HG03565 (cell line): ENCODE measurements around the gene CT47C1.

Source experiments
- ATAC-seq: cut with Tn5 transposase; IDR thresholded peaks from one replicate; pipeline ENCODE4 v1.9.1; 2021; ENCODE audit warnings: mild to moderate bottlenecking, moderate library complexity; ENCODE audit not compliant: unreplicated experiment

The CT47C1 gene

GRCh38 chrX:119073200-119073905 lies 560 bp downstream of the CT47C1 start:
- no peak for ATAC-seq

DNA sequence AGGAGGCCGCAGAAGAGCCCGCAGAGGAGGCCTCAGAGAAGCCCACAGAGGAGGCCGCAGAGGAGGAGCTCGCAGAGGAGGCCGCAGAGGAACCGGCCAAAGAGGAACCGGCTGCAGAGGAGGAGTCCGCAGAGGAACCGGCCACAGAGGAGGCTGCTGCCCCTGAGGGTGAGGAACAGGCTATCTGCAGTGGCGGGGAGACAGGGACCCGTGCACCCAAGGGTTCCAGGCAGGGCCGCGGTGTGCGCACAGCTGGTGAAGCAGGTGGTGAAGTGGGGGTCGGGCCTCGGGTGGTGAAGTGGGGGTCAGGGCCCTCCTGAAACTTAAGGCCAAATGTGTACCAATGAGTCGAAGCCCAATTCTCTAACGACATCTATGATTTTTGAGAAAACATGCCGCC lies 1.1 kb downstream of the CT47C1 start:
- no peak for ATAC-seq

DNA sequence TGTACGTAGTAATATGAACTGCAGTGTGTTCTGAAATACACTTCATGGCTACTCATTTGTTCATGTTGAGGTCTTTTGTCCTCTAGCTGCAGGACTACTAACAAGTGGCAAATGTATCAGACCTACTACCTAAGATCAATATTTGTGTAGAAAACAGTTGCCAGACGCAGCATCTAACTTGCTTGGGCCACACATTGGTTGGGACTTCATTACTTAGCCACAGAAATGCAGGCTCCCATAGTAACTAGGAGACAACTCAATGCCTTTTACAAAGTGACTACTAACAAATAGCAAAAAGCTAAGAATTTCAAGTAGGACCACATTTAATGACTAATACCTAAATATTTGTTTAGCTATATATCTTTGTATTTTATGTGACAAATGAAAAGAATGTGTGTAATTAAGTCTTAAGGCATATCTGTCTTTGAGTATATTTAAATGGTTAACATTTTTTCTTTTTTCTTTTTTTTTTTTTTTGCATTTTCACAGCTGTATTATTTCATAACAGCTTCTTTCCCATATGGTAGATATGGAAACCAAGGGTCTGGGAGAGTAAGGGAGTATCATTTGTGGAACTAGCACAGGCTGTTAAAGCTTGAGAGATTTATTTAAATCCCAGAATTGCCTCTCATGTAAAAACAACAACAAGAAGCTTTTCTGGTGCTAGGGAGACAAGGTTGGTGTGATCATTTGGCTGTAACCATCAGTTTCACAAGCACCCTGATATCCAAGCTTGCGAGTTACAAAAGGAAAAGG lies 2.7 kb downstream of the CT47C1 start:
- no peak for ATAC-seq

DNA sequence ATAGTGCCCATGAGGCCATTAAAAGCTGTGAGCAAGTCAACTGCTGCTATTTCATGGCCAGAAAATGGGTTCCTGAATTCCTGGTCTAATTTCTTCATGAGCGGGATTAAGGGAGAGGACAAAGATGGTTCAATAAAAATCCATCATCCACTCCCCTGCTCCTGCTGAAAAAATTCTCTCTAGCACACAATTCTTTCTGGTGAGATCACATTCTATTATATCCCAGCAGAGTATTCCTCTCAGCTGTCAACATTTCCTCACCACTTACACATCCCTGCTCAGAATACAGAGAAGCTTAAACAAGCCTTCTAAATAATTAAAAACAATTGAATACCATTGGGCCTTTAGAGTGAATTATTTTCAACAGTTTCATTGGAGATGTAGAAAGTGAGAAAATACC lies 9.5 kb downstream of the CT47C1 start:
- no peak for ATAC-seq

DNA sequence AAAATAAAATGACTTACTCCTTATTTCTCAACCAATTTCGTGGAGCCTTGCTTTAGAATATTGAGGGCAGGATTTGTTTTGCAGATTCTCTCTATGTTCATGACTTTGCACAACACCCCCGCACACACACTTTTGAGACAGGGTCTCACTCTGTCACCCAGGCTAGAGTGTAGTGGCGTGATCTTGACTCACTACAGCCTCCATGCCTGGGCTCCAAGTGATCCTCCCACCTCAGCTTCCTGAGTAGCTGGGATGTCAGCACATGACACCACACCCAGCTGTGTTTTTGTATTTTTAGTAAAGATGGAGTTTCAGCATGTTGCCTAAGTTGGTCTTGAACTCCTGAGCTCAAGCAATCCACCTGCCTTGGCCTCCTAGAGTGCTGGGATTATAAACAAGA lies 12.0 kb downstream of the CT47C1 start:
- ATAC-seq, result no peak

- no peak for ATAC-seq
These were observed 14.3 kb downstream of the CT47C1 start for GRCh38 chrX:119087121-119087520.

DNA sequence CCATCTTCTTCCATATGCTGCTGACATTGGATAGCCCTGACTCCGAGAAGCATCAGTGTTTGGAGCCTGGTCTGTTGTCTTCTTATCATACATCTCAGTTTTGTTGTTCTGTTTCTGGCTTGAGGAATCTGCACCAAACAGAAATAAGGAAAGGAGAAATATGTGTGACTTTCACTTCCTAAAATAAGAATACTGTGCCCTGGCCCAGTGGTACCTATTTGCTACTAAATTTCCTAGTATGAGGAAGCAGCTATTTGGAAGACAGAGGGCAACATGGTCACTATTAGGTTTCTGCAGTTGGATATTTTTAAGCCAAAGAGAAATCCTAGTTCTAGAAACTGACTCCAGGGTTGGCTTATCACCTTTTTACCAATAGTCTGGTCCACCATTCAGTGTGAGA lies 16.8 kb downstream of the CT47C1 start:
- ATAC-seq, result no peak

DNA sequence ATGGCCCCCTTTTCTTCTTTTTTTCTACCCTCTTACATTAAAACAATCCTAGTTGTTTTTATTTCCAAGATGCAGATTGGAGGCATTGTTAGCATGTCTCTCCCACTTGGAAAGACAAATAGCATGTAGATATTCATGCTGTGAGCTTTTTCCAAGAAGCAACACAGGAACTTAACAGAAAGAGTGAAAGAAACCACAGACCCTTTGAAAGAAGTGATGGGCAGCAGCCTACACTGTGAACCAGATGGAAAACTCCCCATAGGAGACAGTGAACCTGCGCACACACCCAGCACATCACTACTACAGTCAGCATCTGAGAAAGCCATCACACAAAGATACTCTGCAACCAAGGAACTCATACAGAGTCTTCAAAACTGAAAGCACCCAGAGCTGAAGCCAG lies 17.8 kb downstream of the CT47C1 start:
- no peak for ATAC-seq

DNA sequence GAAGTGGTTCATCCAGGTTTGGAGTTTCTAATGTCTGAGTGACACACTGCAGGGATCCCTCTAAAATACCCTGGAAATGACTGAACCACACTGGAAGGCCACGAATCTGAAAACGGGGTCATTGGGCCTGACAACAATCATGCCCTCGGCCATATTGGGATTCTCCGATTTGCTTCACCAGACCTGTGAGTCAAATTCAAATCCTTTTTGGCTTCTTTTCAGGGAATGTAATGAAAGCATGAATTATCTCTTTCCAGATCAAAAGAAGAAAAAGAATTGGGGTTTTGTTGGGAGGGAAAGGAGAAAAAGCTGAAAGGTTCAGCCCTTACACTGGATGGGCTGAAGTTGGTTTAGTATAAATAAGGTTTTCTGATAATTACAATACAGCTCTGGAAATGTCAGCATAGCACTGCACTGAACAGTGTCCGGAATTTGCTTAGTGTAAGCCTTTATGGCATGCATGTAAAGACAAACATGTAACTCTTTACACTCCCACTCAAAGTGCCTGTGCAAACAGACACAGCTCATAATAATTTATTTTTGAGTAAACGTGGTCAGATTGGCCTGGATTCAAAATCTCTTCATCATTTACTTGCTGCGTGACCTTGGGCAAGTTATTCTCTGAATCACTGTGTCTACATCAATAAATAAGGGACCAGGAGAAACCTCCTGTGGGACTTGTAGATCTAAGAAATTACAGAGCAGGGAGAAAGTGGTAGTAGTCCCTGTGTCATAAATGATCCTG lies 21.4 kb downstream of the CT47C1 start:
- ATAC-seq, result no peak

DNA sequence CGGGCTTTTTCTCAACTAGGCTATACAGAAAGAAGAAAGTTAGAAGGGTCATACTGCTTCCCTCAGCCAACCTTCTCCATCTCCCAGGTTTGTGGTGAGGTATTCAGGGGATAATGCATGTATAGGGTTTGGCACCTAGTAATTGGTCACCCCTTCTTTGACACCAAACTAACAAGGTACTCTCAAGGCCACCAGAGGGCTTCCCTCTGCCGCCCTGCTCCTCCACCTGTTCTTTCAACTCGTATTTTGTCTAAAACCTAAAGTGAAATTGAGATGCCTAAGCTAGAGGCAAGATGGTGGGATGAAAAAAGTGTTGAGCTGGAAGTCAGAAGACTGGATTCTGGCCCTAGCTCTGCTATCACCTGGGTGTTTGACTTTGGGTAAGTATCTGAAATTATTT lies 22.0 kb downstream of the CT47C1 start:
- ATAC-seq, result no peak

- ATAC-seq, result no peak
These were observed 23.1 kb downstream of the CT47C1 start for GRCh38 chrX:119095936-119096335.

DNA sequence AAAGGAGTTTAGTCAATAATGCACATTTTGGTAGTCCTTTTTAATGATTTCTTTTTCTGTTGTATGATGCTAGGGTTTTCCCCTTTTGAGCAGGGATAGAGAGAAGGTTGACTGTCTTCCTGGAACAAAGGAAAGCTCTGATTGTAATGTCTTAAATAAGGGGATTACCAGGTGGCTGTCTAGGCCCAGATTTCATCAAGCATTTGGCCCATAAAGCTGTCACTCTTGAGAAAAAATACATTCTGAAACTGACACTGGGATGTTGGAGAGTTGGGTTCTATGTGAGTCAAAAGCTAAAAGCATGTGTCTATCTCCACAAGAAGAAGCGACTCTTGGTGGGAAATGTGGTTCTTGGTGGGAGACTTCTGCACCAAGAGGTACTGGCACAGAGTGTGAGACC lies 28.4 kb downstream of the CT47C1 start:
- no peak for ATAC-seq

GRCh38 chrX:119105826-119106225 lies 33.0 kb downstream of the CT47C1 start:
- ATAC-seq, result no peak

GRCh38 chrX:119107206-119107605 lies 34.4 kb downstream of the CT47C1 start:
- ATAC-seq, result no peak

GRCh38 chrX:119118780-119119395 lies 46.1 kb downstream of the CT47C1 start:
- ATAC-seq, result no peak

DNA sequence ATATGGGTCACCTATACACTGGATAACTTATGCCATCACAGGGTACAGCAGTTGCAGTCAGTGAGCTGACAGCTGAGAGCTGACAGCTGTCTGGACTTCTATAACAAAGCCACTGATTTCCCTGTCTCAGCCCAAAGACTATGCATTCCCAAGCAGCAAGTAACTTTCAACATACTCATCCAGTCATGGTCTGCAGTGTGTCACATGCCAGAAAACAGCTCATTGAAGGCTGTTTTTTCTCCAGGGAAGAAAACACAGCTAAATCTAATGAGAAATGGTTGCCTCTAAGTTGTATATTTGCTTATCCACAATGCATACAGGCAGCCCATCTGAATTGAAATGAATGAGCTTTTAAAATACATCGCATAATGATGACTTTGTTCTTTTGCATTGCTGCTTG lies 48.5 kb downstream of the CT47C1 start:
- ATAC-seq, result no peak
